B cell (primary cell): ENCODE data around the gene FOXF1.

Source experiments
- EZH2 ChIP-seq: IDR thresholded peaks from 2 replicates; pipeline ENCODE4 v1.6.1; 2012; ENCODE audit warnings: borderline replicate concordance, low read depth, mild to moderate bottlenecking, moderate library complexity, low read length; ENCODE audit not compliant: insufficient read depth, poor library complexity, severe bottlenecking
- TF ChIP-seq, protein P1 (sequence below): fragments of 200-600 bp; IDR thresholded peaks from one replicate; pipeline ENCODE4 v1.8.0; 2022; ENCODE audit warnings: antibody characterized with exemption, mild to moderate bottlenecking

DNA sequence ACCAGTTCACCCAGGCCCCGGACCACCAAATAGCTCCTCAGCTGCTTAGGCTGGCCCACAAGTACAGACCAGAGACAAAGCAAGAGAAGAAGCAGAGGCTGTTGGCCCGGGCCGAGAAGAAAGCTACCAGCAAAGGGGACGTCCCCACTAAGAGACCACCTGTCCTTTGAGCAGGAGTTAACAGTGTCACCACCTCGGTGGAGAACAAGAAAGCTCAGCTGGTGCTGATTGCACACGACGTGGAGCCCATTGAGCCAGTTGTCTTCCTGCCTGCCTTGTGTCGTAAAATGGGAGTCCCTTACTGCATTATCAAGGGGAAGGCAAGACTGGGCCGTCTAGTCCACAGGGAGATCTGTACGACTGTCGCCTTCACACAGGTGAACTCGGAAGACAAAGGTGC lies 15.4 kb downstream of the FOXF1 start:
- TF ChIP-seq, protein P1, sequence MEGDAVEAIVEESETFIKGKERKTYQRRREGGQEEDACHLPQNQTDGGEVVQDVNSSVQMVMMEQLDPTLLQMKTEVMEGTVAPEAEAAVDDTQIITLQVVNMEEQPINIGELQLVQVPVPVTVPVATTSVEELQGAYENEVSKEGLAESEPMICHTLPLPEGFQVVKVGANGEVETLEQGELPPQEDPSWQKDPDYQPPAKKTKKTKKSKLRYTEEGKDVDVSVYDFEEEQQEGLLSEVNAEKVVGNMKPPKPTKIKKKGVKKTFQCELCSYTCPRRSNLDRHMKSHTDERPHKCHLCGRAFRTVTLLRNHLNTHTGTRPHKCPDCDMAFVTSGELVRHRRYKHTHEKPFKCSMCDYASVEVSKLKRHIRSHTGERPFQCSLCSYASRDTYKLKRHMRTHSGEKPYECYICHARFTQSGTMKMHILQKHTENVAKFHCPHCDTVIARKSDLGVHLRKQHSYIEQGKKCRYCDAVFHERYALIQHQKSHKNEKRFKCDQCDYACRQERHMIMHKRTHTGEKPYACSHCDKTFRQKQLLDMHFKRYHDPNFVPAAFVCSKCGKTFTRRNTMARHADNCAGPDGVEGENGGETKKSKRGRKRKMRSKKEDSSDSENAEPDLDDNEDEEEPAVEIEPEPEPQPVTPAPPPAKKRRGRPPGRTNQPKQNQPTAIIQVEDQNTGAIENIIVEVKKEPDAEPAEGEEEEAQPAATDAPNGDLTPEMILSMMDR: no peak
- no peak for TF ChIP-seq EZH2
